Fibroblast of skin of left biceps (primary cell): ENCODE results near the gene ZNF511.

Experiments used
- DNase-seq, 2 experiments: peaks; one replicate each; pipeline ENCODE4 v3.0.0-alpha.2; 2013; ENCODE audit warnings: low read depth in 2 of 2

Gene ZNF511

DNA sequence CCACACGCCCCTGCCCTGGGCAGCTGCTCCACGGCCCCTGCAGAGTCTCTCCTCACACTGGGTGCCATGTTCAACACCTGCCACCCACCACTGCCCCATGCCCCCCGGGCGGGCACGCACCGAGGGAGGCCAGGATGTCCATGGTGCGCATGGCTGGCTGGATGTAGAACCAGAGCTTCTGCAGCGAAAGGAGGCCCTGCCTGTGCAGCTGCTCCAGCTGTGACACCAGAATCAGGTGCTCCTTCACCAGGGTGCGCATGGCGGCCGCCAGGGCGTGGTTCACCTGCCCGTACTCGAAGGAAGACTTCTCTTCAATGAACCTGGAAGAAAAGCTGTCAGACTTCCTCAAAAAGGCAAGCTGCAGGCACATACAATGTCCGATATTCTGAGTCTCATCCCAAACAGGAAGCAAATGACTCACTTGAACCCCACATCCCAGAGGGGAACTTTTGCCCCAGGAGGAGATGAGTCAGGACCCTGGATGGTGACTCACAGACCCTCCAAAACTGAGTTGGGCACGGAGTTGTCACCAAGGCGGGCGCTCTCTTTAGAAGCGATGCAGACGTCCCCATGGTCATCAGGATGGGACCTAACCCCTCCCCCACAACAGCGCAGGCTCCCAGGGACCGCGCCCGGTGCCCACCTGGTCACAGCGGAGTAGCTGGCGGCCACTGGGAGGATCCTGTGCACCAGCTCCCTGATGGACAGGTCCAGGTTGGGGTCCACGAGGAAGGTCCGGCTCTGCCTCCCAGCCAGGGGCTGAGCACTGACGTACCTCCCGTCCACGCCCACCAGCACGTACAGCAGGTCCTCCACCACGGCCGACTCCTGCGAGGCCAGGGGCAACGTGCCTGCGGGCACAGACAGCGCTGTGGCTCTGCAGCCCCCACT, 15.6 kb upstream of the ZNF511 start:
- DNase-seq = no peak

DNA sequence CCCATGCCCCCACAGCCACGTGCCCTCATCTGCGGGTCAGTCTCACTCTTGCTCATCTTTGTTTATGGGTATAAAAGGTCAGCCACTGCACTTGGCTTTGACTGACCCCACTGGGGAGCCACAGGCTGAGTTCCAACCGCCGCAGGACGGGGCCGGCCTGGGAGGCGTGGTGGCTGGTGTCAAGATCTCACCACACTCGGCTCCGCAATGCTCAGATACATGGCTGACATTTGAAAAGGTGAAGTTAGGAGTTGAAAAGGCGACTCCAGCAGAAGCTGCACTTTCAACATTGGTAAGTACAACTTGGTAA, 14.9 kb upstream of the ZNF511 start:
- no peak for DNase-seq

DNA sequence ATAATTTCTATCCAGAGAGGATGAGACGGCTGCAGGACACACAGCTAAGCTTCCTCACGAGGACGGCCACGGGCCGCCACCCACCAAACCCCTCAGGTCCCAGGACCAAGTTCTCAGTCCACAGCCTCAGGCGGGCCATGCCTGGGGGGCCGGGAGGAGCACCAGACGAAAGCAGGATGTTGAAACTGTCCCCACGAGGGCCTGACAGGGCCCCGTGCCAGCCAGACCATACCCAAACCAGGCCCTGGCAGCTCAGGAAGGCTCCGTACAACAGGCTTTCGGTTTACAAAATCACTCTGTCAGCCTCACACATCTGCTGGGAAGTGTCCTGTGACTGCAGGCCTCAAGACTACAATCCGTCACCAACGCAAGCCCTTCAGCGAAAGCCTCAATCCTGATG, 14.5 kb upstream of the ZNF511 start:
- DNase-seq = no peak

DNA sequence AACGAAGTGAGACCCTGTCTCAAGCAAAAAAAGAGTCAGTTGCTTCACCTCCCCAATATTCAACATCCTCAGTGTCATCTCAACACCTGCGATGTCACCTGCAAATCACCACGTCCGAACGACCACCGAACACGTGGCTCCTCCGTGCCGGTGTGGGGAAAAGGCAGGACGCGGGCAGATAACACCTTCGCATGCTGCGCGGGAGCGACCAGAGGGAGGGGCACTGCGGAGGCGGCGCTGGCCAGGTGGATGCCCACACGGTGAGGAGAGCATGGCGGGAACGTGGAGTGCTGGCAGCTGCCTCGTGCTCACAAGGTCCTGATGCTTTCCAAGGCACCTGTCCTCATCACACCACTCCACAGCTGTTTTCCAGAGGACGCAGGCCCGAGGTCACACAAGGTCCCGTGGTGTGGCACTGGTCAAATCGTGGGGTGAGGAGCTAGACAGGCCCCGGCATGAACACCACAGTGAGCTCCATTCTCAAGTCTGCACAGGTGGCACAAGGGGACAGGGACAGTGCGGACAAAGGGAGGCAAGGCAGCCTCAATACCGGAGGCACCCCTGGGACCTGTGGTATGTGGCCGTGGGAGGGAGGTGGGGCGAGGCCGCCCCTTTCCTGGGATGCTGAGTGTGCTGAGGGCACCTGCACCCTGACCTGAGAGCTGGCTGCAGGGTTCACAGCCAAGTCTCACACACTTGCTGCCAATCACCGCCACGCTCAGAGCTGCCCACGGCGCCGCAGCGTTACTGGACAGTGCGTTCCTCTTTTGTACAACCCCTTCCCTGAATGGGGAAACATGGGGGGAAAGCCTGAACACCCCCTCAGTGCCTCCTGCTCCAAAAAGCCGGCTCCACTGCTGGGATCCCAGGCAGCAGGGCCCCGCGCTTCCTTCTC, 13.0 kb upstream of the ZNF511 start:
- no peak for DNase-seq

DNA sequence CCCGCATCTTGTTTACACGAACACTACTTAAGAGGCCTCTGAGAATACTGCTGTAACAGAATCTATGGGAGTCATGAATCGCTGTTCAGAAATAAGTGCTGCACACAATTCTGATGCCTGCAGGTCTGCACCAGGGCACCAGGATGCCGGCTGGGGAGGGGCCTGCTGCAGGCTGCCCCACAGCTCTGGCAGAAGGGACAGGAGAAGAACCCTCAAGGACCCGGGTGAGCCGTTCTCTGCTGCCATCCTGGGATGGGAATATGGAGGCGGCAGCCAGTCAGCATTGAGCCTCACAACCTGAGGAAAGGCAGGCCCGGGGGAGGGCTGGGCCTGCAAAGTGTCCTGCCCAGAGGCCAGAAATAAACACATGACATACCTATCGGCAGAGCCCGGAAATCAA, 11.2 kb upstream of the ZNF511 start:
- no peak for DNase-seq

DNA sequence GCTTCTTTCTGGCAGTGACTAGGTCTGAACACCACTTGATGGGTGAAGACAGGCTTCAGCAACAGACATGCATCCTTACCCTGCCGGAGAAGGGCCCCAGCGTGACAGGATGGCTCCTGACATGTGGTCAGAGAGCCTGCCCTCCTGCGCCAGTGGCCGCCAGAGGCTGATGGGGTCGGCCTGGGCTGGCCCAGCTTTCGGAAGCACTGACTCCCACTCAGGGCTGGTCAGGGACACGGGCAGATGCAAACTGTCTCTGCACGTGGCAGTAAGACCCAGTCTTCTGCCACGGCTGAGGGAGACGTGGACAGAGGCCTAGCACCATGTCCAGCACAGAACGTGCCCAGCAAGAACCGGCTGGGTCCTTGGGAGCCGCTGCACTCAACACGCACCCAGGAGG, 10.2 kb upstream of the ZNF511 start:
- DNase-seq = no peak

DNA sequence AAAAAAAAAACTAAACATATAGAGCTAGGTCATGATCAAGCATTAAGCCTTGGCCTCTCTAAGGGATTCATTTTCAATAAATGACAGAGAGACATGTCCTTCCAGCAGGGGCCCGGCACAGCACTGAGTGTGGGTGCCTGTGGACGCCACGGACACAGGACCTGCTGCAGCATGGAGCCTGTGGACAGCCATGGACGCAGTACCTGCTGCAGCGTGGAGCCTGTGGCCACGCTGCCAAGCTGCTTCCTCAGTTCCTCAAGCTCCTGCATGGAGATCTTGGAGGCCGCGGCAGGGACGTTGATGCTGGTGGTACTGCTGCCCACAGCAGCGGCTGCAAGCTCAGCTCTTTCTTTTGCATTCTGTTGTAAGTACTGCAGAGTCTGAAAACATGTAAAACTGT, 9.5 kb upstream of the ZNF511 start:
- no peak for DNase-seq

DNA sequence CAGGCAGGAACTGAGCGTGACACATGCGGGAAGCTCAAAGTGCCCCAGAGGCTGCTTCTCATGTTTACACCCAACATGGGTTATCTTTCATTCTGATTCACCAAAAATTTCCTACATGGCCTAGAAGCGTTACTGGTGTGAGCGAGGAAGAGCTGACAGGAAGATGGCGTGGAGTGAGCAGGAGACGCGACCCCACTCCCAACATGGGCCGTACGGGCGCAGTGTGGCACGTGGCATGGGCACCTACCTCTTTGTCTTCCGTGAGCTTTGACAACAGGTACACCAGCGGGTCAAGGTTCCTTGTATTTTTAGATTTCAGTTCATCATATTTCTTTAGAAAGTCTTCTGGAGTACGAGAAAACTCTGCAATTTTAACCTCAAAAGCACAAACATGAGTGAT, 9.0 kb upstream of the ZNF511 start:
- DNase-seq = no peak

DNA sequence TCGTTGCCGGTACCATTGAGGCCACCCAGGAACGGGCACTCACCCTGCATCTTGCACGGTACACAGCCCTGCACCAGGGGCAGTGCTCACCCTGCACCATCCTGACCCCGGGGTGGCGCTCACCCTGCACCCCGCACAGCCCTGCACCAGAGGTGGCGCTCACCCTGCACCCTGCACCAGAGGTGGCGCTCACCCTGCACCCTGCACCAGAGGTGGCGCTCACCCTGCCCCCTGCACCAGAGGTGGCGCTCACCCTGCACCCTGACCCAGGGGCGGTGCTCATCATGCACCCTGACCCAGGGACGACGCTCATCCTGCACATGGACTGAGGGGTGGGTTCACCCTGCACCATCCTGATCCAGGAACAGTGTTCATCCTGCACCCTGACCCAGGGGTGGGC, 6.5 kb upstream of the ZNF511 start:
- no peak for DNase-seq

DNA sequence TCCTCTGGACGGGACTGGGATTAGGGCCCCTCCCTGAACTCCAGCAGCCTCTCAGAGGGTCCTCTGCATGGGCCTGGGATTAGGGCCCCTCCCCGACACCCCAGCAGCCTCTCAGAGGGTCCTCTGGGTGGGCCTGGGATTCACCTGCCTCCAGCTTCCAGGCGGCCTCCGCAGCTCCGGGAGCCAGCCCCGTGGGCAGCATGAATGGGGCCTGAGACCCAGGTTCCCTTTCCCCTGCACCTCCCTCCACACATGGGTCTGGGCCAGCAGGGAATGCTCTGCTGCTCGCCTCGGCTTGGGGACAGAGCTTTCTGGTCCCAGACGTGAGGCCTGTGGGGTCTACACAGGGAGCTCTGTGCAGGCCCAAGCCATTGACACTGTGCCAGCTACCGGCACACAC, 5.5 kb upstream of the ZNF511 start:
- DNase-seq = no peak

DNA sequence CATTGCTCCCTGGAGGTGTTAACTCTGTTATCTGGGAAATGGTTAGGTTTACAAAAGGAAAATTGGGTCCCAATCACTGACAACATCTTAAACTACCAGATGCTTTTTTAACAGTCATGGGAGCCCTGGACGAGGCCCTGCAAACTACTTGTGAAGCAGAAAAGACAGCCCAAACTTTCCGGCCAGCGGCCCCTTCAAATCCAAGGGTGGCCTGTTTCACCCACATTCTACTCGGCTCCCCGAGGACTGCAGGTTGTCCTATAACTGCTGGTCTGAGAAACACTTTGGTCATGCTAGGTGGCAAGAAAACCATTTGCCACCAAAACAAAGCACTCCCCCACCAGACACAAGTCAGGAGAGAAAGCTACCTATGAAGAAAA, 2.6 kb upstream of the ZNF511 start:
- no peak for DNase-seq

DNA sequence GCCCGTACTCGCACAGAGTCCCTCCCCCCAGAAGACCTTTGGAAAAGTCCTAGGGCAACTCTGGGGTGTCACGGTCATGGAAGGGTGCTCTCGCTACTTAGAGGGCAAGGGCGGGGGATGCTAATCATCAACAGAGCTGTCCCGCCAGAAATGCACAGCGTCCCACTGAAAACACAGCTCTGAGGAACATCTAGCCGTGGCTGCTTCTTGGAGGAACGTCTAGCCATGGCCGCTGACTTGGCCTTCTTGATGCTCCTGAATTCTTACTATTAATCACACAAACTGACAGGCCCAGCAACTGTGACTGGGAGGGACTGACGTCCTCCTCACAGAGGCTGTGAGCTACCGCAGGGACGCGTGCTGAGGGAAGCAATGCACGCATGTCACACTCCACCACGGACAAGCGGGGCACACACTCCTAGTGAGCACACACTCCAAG, 1.8 kb upstream of the ZNF511 start:
- no peak for DNase-seq

DNA sequence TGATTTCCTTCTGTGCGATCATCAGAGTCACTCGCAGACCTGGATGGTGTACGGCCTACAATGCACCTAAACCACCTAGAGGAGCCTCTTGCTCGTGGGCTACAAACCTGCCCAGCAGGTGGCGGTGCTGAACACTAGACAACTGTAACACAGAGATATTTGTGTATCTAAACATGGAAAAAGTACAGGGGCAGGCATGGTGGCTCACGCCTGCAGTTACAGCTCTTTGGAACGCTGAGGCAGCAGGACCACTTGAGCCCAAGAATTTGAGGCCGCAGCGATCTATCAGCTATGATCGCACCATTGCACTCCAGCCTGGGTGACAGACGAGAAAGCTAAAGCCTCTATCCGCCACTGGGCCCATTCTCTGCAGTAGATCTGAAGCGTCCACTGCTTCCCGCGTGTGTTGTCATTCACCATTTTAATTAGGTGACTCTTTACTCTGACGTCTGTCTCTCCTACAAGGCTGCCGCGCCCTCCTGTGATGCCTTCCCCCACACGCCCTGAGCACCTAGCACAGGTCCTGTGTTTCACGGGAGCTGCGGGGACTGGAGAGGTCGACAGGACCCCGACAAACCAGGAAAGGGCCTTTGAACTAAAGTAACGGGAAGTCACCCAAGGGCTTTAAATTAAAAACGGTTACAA, 816 bp upstream of the ZNF511 start:
- no peak for DNase-seq

DNA sequence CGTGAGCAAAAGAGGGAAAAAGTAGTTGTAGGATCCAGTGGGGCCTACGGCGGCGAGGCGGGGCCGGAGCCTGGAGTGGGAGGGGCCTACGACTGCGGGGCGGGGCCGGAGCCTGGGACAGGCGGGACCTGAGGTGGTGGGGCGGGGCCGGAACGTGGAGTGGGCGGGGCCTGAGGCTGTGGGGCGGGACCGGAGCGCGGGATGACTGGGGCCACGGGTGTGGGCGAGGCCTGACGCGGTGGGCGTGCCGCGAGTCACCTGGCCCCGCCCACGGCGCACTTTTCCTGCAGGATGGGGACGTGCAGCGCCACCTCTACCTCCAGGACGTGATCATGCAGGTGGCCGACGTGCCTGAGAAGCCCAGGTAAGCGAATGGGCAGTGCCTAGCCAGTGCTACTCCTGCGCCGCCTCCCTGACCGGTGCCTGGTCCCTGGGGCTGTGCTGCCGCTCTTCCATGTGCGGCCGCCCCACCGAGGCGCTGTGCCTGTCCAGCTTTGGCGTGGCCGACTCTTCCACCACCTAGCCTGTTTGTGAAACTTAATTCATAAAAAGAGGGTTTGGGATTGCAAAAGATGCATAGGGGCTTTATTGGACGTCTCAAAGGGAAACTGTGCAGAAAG, 496 bp downstream of the ZNF511 start:
- DNase-seq = peak; percentile 62 to 70

DNA sequence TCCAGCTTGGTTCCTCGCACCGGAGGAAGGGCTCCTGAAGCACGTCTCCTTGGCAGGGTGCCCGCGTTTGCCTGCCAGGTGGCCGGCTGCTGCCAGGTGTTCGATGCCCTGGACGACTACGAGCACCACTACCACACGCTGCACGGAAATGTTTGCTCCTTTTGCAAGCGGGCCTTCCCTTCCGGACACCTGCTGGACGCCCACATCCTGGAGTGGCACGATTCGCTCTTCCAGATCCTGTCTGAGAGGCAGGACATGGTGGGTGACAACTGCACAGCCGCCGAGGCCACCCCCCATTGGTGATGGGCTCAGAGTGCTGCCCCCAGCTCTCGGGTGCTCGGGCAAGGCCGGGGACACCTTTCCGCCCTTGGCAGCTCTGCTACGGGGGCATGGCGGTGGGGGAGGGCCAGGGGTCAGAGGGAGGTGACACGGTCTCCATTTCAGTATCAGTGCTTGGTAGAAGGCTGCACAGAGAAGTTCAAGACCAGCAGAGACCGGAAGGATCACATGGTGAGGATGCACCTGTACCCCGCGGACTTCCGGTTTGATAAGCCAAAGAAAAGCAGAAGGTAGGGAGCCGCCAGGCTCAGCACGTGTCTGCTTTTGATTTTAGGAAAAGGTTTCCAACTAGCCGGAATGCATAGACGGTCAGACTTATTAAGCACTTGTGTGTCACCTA, 1.1 kb downstream of the ZNF511 start:
- DNase-seq = no peak

DNA sequence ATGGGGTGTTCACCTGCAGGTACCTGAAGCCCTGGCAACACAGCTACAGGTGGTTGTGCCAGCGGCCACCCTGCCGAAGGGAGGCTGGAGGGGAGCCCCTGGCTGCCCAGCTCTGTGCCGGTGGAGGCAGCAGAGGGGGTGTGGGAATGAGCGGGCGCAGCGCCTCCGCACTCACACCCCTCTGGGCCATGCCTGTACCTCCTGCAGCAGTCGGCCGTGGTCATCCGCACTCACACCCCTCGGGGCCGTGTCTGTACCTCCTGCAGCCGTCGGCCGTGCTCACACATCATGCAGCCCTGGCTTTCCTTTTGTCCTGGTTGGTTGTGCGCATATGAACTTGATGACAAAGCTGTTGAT, 1.7 kb downstream of the ZNF511 start:
- DNase-seq = no peak

DNA sequence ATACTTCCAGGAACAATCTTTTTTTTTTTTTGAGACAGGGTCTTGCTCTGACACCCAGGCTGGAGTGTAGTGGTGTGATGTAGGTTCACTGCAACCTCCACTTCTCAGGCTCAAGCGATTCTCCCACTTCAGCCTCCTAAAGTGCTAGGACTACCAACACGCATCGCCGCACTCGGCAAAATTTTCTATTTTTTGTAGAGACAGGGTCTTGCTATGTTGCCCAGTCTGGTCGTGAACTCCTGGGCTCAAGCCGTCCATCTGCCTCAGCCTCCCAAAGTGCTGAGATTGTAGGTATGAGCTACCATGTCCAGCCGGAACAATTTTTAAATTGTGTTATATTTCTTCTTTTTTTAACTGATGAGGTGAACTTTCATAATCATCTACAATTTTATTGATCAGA, 2.1 kb downstream of the ZNF511 start:
- DNase-seq = no peak

DNA sequence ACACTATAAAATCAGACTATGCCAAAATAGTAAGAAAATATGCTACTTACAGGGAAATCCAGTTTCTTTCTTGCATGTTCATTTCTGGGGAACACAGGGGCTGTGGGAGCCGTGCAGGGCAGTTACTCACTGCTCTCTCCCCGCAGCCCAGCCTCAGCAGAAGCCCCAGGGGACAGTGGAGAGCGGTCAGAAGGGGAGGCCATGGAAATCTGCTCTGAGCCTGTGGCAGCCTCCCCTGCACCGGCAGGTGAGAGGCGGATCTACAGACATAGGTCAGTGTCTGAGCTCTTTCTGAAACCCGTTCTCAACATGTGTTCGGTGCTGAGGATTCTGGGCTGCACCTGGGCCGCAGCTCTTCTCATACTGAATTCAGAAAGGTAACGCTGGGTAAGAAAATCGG, 2.9 kb downstream of the ZNF511 start:
- DNase-seq = no peak

DNA sequence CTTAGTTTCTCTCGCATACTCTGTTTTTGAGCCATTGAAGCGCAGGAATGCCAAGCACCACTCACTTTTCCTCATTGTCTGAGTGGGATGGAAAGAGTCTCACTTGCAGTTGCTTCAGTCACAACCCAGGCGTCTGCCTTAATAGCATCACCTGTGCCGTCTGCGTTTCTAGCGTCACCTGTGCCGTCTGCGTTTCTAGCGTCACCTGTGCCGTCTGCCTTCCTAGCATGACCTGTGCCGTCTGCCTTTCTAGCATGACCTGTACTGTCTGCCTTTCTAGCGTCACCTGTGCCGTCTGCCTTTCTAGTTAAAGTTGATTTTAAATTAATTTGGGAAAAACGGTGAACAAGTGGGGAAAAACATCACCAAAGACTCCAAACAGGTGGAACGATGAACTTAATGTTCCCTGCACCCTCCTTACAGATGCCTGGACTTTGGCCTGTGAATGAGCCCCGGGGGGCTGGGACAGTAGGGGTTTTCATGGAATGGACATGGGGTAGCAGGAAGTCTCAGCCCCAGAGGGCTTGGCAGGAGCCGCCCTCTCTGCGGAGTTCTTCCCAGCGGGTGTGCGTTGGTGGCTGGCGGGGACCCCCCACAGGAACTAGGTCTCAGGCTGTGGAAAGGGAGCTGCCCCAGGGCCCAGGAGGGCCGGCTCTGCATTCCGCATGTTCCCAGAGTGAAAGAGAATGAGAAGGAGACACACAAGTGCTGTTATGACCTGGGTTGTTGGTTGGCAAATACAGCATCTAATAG, 3.5 kb downstream of the ZNF511 start:
- no peak for DNase-seq

DNA sequence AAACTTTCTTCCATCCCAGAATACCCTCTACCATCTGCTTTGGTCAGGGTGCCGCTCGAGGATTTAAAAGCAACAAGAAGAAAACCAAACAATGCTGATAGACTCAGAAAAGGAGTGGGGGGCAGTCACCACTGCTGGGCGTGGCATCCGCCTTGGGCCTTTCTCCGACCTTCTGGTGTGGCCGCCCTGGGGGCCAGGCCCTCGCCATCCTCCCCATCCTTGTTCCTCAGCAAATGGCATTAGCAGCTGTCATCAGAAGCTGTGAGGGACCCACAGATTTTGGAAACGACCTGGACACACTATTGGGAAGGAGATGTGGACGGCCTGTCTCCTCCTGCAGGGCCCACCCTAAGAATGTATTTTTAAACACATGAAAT, 4.0 kb downstream of the ZNF511 start:
- no peak for DNase-seq

DNA sequence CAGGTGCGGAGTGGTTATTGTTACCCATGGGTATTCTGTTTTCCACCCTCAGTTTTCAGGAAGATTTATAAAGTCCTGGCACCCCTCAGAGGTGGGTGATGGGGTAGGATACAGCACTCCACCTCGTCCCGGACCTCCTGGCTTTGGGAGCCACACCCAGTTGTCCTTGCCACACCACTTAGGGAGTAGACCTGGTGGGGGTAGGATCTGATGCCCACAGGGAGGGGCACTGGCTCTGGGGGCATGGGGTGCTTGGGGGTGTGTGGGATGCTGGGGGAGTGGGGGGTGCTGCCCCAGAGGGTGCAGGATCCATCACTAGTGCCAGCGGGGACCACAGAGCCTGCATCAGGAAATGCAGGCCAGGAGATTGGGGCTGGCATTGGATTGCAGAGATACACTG, 4.5 kb downstream of the ZNF511 start:
- no peak for DNase-seq
